ENCODE data around the gene CYP26A1. TPM values are rescaled to one million over a fixed set of nuclear protein-coding genes. Genes with fewer than 3 reads are reported as not detected.

CYP26A1 gene
- total RNA-seq = 16.2 TPM

GRCh38 chr10:93073539-93074146 is at the start of gene CYP26A1:
CYP26A1 (plus strand) TSS chr10:93073893; CDS start chr10:93073935, 42 bp downstream.
- peak; percentile 48 for ATAC-seq
- DNase-seq (ENCODE audit: low spot score) = peak; percentile 69

- no peak for DNase-seq (ENCODE audit: low spot score)
- no peak for ATAC-seq
Measured at GRCh38 chr10:93026072-93026471, 47.6 kb upstream of the CYP26A1 start.

GRCh38 chr10:93027508-93027907 is 46.2 kb upstream of the CYP26A1 start:
- DNase-seq (ENCODE audit: low spot score) = no peak
- ATAC-seq = no peak

GRCh38 chr10:93028883-93029282 is 44.8 kb upstream of the CYP26A1 start:
- no peak for ATAC-seq
- DNase-seq (ENCODE audit: low spot score) = no peak

- ATAC-seq (no peak), DNase-seq (ENCODE audit: low spot score) (no peak)
Measured at GRCh38 chr10:93030409-93030808, 43.3 kb upstream of the CYP26A1 start.

GRCh38 chr10:93032105-93032808 is 41.4 kb upstream of the CYP26A1 start:
- peak; percentile 59 for ATAC-seq
- peak; percentile 54 for DNase-seq (ENCODE audit: low spot score)

- DNase-seq (ENCODE audit: low spot score) = no peak
- ATAC-seq = peak; percentile 86
Measured at GRCh38 chr10:93032809-93033137, 40.9 kb upstream of the CYP26A1 start.

GRCh38 chr10:93034426-93034825 is 39.3 kb upstream of the CYP26A1 start:
- DNase-seq (ENCODE audit: low spot score) (no peak), ATAC-seq (no peak)

- no peak for ATAC-seq
Measured at GRCh38 chr10:93039110-93039509, 34.6 kb upstream of the CYP26A1 start.

GRCh38 chr10:93039721-93040120 is 34.0 kb upstream of the CYP26A1 start:
- DNase-seq (ENCODE audit: low spot score) = no peak
- peak; percentile 97 for ATAC-seq

More at GRCh38 chr10:93039110-93039509, 34.6 kb upstream of the CYP26A1 start:
- no peak for DNase-seq (ENCODE audit: low spot score)

- ATAC-seq (no peak), DNase-seq (ENCODE audit: low spot score) (no peak)
Measured at GRCh38 chr10:93054486-93054885, 19.2 kb upstream of the CYP26A1 start.

GRCh38 chr10:93058139-93058538 is 15.6 kb upstream of the CYP26A1 start:
- DNase-seq (ENCODE audit: low spot score) (no peak), ATAC-seq (no peak)

GRCh38 chr10:93059975-93060886 is 13.5 kb upstream of the CYP26A1 start, which contains the start of gene CYP26C1:
CYP26C1 (plus strand) TSS chr10:93060798; CDS start chr10:93061264, 466 bp downstream.
- ATAC-seq (no peak), DNase-seq (ENCODE audit: low spot score) (no peak)

- no peak for DNase-seq (ENCODE audit: low spot score)
Measured at GRCh38 chr10:93060887-93061593, 12.7 kb upstream of the CYP26A1 start.

GRCh38 chr10:93061594-93062513 is 11.8 kb upstream of the CYP26A1 start:
- no peak for DNase-seq (ENCODE audit: low spot score)
- peak; percentile 53 for ATAC-seq

More at GRCh38 chr10:93060887-93061593, 12.7 kb upstream of the CYP26A1 start:
- no peak for ATAC-seq

GRCh38 chr10:93062514-93063143 is 11.1 kb upstream of the CYP26A1 start:
- ATAC-seq = peak; percentile 85
- no peak for DNase-seq (ENCODE audit: low spot score)

GRCh38 chr10:93063144-93063976 is 10.3 kb upstream of the CYP26A1 start:
- ATAC-seq (no peak), DNase-seq (ENCODE audit: low spot score) (no peak)

GRCh38 chr10:93063977-93064660 is 9.6 kb upstream of the CYP26A1 start:
- no peak for ATAC-seq
- no peak for DNase-seq (ENCODE audit: low spot score)
